HG03108 (cell line): ENCODE results near the gene PRICKLE3.
A peak's percentile ranks its signal among the peaks of the same experiment; 100 is the strongest.

Experiments used
- ATAC-seq: cut with Tn5 transposase; IDR thresholded peaks from one replicate; pipeline ENCODE4 v1.9.1; 2021; ENCODE audit warnings: moderate library complexity; ENCODE audit not compliant: unreplicated experiment

The PRICKLE3 gene

DNA sequence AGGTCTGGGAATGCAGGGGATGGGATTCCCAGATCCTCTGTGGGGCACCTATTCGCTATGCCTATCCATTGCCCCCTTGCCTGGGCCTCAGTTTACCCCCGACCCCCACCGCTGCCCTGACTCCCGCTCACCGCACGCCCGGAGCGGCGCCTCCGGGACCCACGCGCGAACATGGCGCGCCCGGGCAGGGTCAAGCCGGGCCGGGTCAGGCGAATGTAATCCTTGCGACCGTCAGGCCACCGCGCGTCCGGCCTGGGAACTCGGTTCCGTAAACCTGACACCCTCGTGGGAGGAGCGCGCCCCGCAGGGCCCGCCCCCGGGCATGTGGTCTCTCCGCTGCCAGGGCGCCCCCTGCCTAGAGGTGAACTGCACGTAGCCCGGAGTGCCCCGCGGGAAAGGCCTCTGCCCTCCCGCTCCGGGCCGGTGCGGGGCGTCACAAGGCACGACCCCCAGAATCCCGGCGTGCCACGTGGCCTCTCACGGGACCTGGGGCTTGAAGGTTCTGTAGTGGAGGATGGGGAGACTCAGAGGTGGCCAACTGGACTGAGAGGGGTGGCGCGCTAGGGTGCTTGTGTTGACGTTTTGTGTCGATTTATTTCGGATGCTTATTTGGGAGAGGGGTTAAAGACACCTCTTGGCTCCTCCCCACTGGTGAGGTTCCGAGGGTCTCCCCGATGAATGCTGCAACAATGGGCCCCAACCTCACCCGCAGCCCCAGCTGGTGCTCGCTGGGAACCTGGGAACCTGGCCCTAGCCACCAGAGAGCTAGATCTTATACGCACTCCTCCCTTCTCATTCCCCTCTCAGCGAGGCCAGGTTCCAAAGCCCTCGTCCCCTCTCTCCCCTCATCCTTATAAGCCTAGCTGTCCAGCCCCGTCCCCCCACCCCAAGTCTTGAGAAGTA is at the start of gene PRICKLE3:
PRICKLE3 (minus strand) TSS at position 249 of the 903 bp plus-strand sequence; CDS start at position 173, 76 bp downstream.
- peak; percentile 35 for ATAC-seq

DNA sequence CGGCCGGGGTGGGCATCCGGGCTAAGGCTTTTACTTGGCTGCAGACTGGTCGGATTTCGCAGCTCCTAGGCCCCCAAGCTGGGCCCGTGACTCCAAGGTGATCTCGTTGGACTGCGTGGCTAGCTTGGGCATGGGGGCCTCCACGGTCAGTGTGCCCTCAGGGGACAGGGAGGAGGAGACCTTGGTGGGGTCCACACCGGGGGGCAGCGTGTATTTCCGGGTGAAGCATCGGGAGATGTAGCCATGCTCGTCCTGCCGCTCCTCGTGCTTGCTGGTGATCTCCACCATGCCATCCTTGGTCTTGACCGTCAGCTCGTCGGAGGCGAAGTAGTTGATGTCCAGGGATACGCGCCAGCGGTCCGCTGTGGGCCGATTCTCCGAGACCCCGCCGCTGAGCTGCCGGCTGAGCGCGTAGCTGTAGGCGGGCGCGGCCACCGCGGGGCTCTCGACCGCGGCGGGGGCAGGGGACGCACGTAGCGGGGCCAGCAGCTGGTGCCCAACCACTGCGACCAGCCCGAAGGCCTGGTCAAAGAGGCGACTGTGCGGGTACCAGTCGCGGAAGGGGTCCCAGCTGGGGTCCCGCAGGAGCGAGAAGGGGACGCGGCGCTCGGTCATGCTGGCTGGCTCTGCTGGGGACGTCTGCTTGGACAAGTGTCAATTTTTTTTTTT is 47.8 kb upstream of the PRICKLE3 start:
- ATAC-seq, result no peak

DNA sequence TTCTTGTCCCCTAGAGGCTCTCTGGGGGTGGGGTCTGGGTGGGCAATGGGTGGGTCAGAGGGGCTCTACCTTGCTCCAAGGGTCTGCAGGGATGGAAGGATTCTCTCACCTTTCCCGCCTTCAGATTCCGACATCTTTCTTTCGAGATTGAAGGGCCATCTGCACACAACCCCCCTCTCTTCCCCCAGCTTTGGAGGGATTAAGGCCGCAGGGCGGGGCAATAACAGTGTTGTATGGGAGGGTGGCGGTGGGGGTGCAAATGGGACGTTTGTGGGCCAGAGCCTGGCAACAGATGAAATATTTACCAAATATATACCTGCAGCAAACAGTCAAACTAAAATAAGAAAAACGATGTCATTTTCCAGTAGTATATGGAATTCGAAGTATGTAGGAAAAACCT is 47.0 kb upstream of the PRICKLE3 start, which contains the start of gene CACNA1F:
CACNA1F (minus strand) TSS at position 165 of the 400 bp plus-strand sequence; CDS start at position 134, 31 bp downstream.
- no peak for ATAC-seq

- no peak for ATAC-seq
Observed at GRCh38 chrX:49232525-49232924, 46.4 kb upstream of the PRICKLE3 start.

- ATAC-seq, result no peak
Observed at GRCh38 chrX:49231333-49232000, 45.3 kb upstream of the PRICKLE3 start.

DNA sequence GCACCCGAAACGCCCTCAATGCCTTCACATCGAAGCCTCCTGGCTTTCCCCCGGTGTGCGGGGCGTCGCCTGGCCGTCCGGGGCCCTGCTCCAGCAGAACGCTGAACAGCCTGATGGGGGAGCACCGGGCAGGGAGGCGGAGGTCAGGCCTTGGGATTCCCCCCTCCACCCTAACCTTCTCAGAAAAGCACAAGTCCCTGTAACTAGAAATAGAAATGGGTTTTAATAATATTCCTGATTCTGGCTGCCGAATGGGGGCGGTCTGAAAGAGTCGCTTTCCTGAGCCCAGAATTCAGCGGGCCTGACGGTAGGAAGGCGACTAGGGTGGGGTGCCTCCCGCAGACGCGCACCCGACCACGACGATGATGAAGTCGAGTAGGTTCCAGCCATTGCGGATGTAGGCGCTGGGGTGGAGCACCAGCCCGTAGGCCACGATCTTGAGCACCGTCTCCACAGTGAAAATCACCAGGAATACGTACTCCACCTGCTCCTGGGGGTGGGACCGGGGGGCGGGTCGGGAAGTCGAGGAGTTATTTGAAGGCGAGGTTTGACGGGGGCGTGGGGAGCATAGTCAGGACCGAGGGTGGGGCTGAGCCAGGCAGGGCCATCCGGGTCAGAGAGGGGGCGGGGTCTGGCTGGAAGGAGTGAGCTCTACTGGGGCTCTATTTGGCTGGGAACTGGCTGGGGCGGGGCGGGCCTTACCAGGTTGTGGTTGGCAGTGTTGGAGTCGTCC is 44.5 kb upstream of the PRICKLE3 start:
- ATAC-seq, result peak; percentile 48

- no peak for ATAC-seq
Observed at GRCh38 chrX:49228185-49228584, 42.0 kb upstream of the PRICKLE3 start.

- ATAC-seq, result no peak
Observed at GRCh38 chrX:49227726-49228125, 41.6 kb upstream of the PRICKLE3 start.

DNA sequence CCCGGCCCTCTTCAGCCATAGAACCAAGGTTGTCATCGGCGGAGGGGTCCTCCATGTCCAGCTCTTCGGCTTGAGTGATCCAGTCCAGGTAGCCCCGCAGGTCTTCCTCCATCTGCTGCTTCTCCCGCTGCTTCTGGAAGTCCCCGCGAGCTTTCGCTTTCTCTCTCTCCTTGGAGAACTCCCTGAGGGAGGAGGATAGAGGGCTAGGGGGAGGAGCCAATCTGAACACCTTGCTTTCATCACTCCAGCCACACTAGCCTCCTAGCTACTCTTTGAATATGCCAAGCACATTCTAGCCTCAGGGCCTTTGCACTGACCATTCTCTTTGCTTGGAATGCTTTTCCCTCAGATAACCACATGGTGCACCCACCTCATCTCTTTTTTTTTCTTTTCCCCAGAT is 40.8 kb upstream of the PRICKLE3 start:
- ATAC-seq, result no peak

DNA sequence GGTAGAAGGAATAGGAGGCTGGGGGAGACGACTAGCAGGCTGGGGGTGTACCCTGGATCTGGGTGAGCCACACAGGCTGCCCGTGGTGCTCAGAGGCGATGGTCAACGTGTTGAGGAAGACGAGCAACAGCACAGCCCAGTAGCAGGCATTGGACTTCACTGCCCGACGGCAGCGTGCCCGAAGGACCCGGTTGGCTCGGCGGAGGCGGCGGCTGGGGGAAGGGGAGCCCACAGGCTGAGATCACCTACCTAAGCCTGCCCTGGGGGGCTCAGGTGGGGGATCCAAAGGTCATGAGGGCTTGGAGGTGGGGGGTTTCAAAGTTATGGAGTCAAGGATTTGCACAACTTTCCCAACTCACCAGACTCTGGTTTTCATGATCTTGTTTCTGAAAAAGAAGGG is 39.7 kb upstream of the PRICKLE3 start:
- no peak for ATAC-seq

- no peak for ATAC-seq
Observed at GRCh38 chrX:49221868-49222267, 35.7 kb upstream of the PRICKLE3 start.

- no peak for ATAC-seq
Observed at GRCh38 chrX:49220100-49220499, 33.9 kb upstream of the PRICKLE3 start.

- no peak for ATAC-seq
Observed at GRCh38 chrX:49214996-49215526, 28.9 kb upstream of the PRICKLE3 start.

GRCh38 chrX:49214416-49214815 is 28.2 kb upstream of the PRICKLE3 start:
- ATAC-seq, result no peak

DNA sequence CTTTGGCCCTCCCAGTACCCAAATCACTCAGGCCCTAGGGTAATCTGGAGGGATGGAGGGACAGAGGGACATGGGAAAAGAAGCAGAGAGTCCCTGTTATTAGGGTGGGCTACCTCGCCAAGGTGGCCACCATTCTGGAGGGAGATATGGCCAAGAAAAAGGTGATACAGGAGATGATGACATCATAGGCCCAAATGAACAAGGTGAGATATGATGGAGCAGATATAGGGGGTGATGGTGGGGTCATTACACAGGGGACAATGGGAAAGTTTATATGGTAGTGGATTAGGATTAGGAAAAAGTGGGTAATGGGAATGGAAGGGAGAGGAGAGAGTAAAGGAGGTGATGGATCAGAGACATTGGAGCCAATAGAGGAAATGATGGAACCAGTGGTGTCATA is 26.7 kb upstream of the PRICKLE3 start:
- ATAC-seq, result no peak

GRCh38 chrX:49212209-49212608 is 26.0 kb upstream of the PRICKLE3 start:
- ATAC-seq, result no peak

DNA sequence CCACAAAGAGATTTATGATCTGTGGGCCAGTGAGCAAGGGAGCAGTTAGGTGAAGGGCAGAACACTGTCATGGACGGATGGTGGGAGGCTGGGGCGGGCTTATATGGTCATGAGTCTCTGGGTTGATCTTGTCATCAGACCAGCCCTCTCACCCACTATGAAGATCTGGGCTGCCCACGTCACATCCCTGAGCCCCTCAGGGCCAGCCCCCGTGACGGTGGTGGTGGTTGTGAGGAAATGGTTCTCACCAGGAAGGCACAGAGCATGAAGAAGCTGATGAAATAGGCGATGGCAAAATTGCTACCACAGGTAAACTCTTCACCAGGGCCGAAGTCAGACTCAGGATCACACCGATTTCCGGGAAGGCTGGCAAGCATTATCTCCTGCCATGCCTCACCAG is 24.9 kb upstream of the PRICKLE3 start:
- no peak for ATAC-seq

- ATAC-seq, result no peak
Observed at GRCh38 chrX:49210406-49210805, 24.2 kb upstream of the PRICKLE3 start.

- no peak for ATAC-seq
Observed at GRCh38 chrX:49209434-49210251, 23.5 kb upstream of the PRICKLE3 start.

GRCh38 chrX:49208399-49208798 is 22.2 kb upstream of the PRICKLE3 start:
- ATAC-seq, result no peak
